ENCODE data around the gene ZNF574.

GRCh38 chr19:42111384-42111783 is 35.4 kb downstream of the ZNF574 start:
- TF ChIP-seq CTCF (IDR thresholded peaks at IDR 0.05), result no peak
- no peak for TF ChIP-seq POLR2AphosphoS5 (IDR thresholded peaks at IDR 0.05; ENCODE audit: low read depth, low read length)
- no peak for TF ChIP-seq REST (IDR thresholded peaks at IDR 0.05; ENCODE audit: insufficient read depth in 1 of 2, low read depth in 2 of 2, low read length in 1 of 2)
